ENCODE data around the gene MLLT6.

Gene MLLT6

DNA sequence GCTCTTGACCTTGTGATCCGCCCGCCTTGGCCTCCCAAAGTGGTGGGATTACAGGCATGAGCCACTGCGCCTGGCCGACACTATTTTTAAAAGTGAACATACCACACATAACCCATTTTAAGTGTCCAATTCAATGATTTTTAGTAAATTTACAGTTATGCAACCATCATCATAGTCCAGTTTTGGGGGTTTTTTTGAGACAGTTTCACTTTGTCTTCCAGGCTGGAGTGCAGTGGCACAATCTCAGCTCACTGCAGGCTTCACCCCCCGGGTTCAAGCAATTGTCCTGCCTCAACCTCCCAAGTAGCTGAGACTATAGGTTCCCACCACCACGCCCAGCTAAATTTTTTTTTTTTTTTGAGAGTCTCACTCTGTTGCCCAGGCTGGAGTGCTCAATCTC is 27.3 kb upstream of the MLLT6 start:
- no peak overlapping the region for H4K8ac ChIP-seq (ENCODE audit: low read length)
- H3K36me3 ChIP-seq (ENCODE audit: control insufficient read depth in 1 of 2, insufficient read depth in 2 of 2, low read depth in 1 of 2, low read length in 2 of 2): no peaks in the 10 kb centered on the region
- H3K27me3 ChIP-seq (ENCODE audit: control insufficient read depth in 1 of 2, insufficient read depth in 1 of 2, low read length in 2 of 2): peaks cover 17 to 21% of the 10 kb centered on the region in 2 experiments
- no peak overlapping the region for H2AK5ac ChIP-seq (ENCODE audit: low read length, severe bottlenecking)
- H3K9me3 ChIP-seq (ENCODE audit: control insufficient read depth, low read length): no peaks in the 10 kb centered on the region
- H2BK15ac ChIP-seq (ENCODE audit: low read depth, poor library complexity, severe bottlenecking): no peak overlapping the region
- no peak overlapping the region for H3K14ac ChIP-seq (ENCODE audit: low read length in 2 of 2)
- H3K4me3 ChIP-seq (ENCODE audit: insufficient read depth in 1 of 2, low read depth in 1 of 2, low read length in 2 of 2): no peak overlapping the region
- H3K4me1 ChIP-seq (ENCODE audit: control insufficient read depth, insufficient read depth, low read depth, low read length): peaks cover 18% of the 10 kb centered on the region
- H2BK5ac ChIP-seq (ENCODE audit: low read depth, low read length, poor library complexity, severe bottlenecking): no peak overlapping the region
- no peak for DNase-seq
- no peaks in the 10 kb centered on the region for H3K79me1 ChIP-seq (replicated peaks; ENCODE audit: low read length, poor library complexity, severe bottlenecking)
- no peak overlapping the region for H3K23ac ChIP-seq (ENCODE audit: low read length in 2 of 2)
- H3K27ac ChIP-seq (ENCODE audit: low read length, poor library complexity, severe bottlenecking): no peak overlapping the region
- no peak overlapping the region for H3K9ac ChIP-seq (ENCODE audit: low read length)
- H2AFZ ChIP-seq (ENCODE audit: low read depth, low read length): no peak overlapping the region
- WGBS: 91% methylated on average over 4 of the region's 6 CpGs
- no peak overlapping the region for H2BK120ac ChIP-seq (ENCODE audit: low read depth, low read length)
- H3K4ac ChIP-seq (ENCODE audit: low read depth in 1 of 2, low read length in 2 of 2): no peak overlapping the region
- no peak overlapping the region for H3K4me2 ChIP-seq (ENCODE audit: low read length, poor library complexity, severe bottlenecking)
- no peak overlapping the region for H3K18ac ChIP-seq (ENCODE audit: low read depth in 1 of 2, low read length in 2 of 2)
- H2BK12ac ChIP-seq (ENCODE audit: low read length in 2 of 2): no peak overlapping the region
- no peak overlapping the region for H4K91ac ChIP-seq (ENCODE audit: low read length)

GRCh38 chr17:38681096-38681495 is 24.0 kb upstream of the MLLT6 start:
- Histone ChIP-seq H3K27me3 (ENCODE audit: control insufficient read depth in 1 of 2, insufficient read depth in 1 of 2, low read length in 2 of 2) (peaks cover 0 to 8% of the 10 kb centered on the region in 2 experiments), H3K23ac (ENCODE audit: low read length in 2 of 2) (no peak overlapping the region), H2AK5ac (ENCODE audit: low read length, severe bottlenecking) (no peak overlapping the region), H3K4me1 (ENCODE audit: control insufficient read depth, insufficient read depth, low read depth, low read length) (peaks cover 2% of the 10 kb centered on the region), H2BK12ac (ENCODE audit: low read length in 2 of 2) (no peak overlapping the region), H3K79me1 (replicated peaks; ENCODE audit: low read length, poor library complexity, severe bottlenecking) (no peaks in the 10 kb centered on the region), H3K36me3 (ENCODE audit: control insufficient read depth in 1 of 2, insufficient read depth in 2 of 2, low read depth in 1 of 2, low read length in 2 of 2) (no peaks in the 10 kb centered on the region), H3K14ac (ENCODE audit: low read length in 2 of 2) (no peak overlapping the region), H3K4me2 (ENCODE audit: low read length, poor library complexity, severe bottlenecking) (no peak overlapping the region), H4K91ac (ENCODE audit: low read length) (no peak overlapping the region), H4K8ac (ENCODE audit: low read length) (no peak overlapping the region), H2AFZ (ENCODE audit: low read depth, low read length) (no peak overlapping the region), H3K18ac (ENCODE audit: low read depth in 1 of 2, low read length in 2 of 2) (no peak overlapping the region), H3K9me3 (ENCODE audit: control insufficient read depth, low read length) (no peaks in the 10 kb centered on the region), H2BK5ac (ENCODE audit: low read depth, low read length, poor library complexity, severe bottlenecking) (no peak overlapping the region), H3K27ac (ENCODE audit: low read length, poor library complexity, severe bottlenecking) (no peak overlapping the region), H2BK15ac (ENCODE audit: low read depth, poor library complexity, severe bottlenecking) (no peak overlapping the region), H3K4ac (ENCODE audit: low read depth in 1 of 2, low read length in 2 of 2) (no peak overlapping the region), H3K9ac (ENCODE audit: low read length) (no peak overlapping the region), H3K4me3 (ENCODE audit: insufficient read depth in 1 of 2, low read depth in 1 of 2, low read length in 2 of 2) (no peak overlapping the region), H2BK120ac (ENCODE audit: low read depth, low read length) (no peak overlapping the region)
- WGBS: 85% methylated on average over 2 of the region's 3 CpGs
- no peak for DNase-seq

DNA sequence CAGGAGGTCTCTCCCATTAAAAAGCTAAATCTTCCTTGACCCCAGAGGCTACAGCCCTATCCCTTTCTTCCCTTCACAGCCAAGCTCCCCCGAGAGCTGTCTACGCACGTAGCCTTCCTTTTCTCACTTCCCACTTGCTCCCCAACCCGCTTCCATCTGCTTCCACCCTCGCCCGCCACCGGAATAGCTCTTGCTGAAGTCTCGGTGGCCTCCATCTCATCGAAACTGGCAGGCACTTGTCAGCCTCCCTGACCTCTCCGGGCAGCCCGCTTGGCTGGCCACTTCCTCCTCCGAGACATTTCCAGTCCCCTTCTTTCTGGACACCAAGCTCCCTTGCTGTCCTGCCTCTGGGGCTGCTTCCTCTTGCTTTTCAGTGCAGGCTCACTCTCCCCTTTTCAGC is 19.6 kb upstream of the MLLT6 start:
- H3K18ac ChIP-seq (ENCODE audit: low read depth in 1 of 2, low read length in 2 of 2): no peak overlapping the region
- H3K9me3 ChIP-seq (ENCODE audit: control insufficient read depth, low read length): no peaks in the 10 kb centered on the region
- no peak for DNase-seq
- no peak overlapping the region for H3K27ac ChIP-seq (ENCODE audit: low read length, poor library complexity, severe bottlenecking)
- H4K91ac ChIP-seq (ENCODE audit: low read length): no peak overlapping the region
- H3K4me1 ChIP-seq (ENCODE audit: control insufficient read depth, insufficient read depth, low read depth, low read length): no peaks in the 10 kb centered on the region
- no peak overlapping the region for H2AFZ ChIP-seq (ENCODE audit: low read depth, low read length)
- H3K23ac ChIP-seq (ENCODE audit: low read length in 2 of 2): no peak overlapping the region
- no peak overlapping the region for H3K4ac ChIP-seq (ENCODE audit: low read depth in 1 of 2, low read length in 2 of 2)
- H3K4me3 ChIP-seq (ENCODE audit: insufficient read depth in 1 of 2, low read depth in 1 of 2, low read length in 2 of 2): no peak overlapping the region
- H4K8ac ChIP-seq (ENCODE audit: low read length): no peak overlapping the region
- H3K27me3 ChIP-seq (ENCODE audit: control insufficient read depth in 1 of 2, insufficient read depth in 1 of 2, low read length in 2 of 2): peaks cover 0 to 8% of the 10 kb centered on the region in 2 experiments
- H2BK120ac ChIP-seq (ENCODE audit: low read depth, low read length): no peak overlapping the region
- WGBS: 81% methylated on average over 12 of the region's 12 CpGs
- no peak overlapping the region for H2AK5ac ChIP-seq (ENCODE audit: low read length, severe bottlenecking)
- H3K9ac ChIP-seq (ENCODE audit: low read length): no peak overlapping the region
- no peak overlapping the region for H3K14ac ChIP-seq (ENCODE audit: low read length in 2 of 2)
- H3K4me2 ChIP-seq (ENCODE audit: low read length, poor library complexity, severe bottlenecking): no peak overlapping the region
- H3K79me1 ChIP-seq (replicated peaks; ENCODE audit: low read length, poor library complexity, severe bottlenecking): no peaks in the 10 kb centered on the region
- H2BK12ac ChIP-seq (ENCODE audit: low read length in 2 of 2): no peak overlapping the region
- no peaks in the 10 kb centered on the region for H3K36me3 ChIP-seq (ENCODE audit: control insufficient read depth in 1 of 2, insufficient read depth in 2 of 2, low read depth in 1 of 2, low read length in 2 of 2)
- no peak overlapping the region for H2BK15ac ChIP-seq (ENCODE audit: low read depth, poor library complexity, severe bottlenecking)
- no peak overlapping the region for H2BK5ac ChIP-seq (ENCODE audit: low read depth, low read length, poor library complexity, severe bottlenecking)

DNA sequence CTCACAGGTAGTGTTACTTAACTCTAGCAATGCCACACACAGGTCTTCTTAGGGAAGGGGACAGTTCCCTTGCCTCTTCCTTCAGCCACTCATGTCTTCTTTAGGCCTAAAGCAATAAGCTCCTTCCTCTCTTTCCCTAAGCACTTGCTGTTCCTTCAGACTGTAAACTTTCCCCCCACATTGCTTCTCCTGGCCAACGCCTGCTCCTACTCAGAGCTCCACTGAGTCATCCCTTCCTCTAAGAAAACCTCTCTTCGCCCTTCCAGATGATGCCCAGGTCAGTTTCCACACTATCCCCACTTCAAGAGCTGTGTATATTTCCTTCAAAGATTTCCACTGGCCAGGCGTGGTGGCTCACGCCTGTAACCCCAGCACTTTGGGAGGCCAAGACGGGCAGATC is 17.8 kb upstream of the MLLT6 start:
- Histone ChIP-seq H2AK5ac (ENCODE audit: low read length, severe bottlenecking) (no peak overlapping the region), H3K23ac (ENCODE audit: low read length in 2 of 2) (no peak overlapping the region), H4K91ac (ENCODE audit: low read length) (no peak overlapping the region), H4K8ac (ENCODE audit: low read length) (no peak overlapping the region), H3K4ac (ENCODE audit: low read depth in 1 of 2, low read length in 2 of 2) (no peak overlapping the region), H3K4me3 (ENCODE audit: insufficient read depth in 1 of 2, low read depth in 1 of 2, low read length in 2 of 2) (no peak overlapping the region), H3K4me2 (ENCODE audit: low read length, poor library complexity, severe bottlenecking) (no peak overlapping the region), H3K36me3 (ENCODE audit: control insufficient read depth in 1 of 2, insufficient read depth in 2 of 2, low read depth in 1 of 2, low read length in 2 of 2) (no peaks in the 10 kb centered on the region), H3K27ac (ENCODE audit: low read length, poor library complexity, severe bottlenecking) (no peak overlapping the region), H2BK5ac (ENCODE audit: low read depth, low read length, poor library complexity, severe bottlenecking) (no peak overlapping the region), H3K79me1 (replicated peaks; ENCODE audit: low read length, poor library complexity, severe bottlenecking) (no peaks in the 10 kb centered on the region), H2AFZ (ENCODE audit: low read depth, low read length) (no peak overlapping the region), H3K18ac (ENCODE audit: low read depth in 1 of 2, low read length in 2 of 2) (peak overlapping the region in 1 of 2 experiments; percentile 11), H3K9ac (ENCODE audit: low read length) (no peak overlapping the region), H3K4me1 (ENCODE audit: control insufficient read depth, insufficient read depth, low read depth, low read length) (no peaks in the 10 kb centered on the region), H2BK15ac (ENCODE audit: low read depth, poor library complexity, severe bottlenecking) (no peak overlapping the region), H3K27me3 (ENCODE audit: control insufficient read depth in 1 of 2, insufficient read depth in 1 of 2, low read length in 2 of 2) (peaks cover 0 to 19% of the 10 kb centered on the region in 2 experiments), H3K9me3 (ENCODE audit: control insufficient read depth, low read length) (no peaks in the 10 kb centered on the region), H2BK120ac (ENCODE audit: low read depth, low read length) (no peak overlapping the region), H2BK12ac (ENCODE audit: low read length in 2 of 2) (no peak overlapping the region), H3K14ac (ENCODE audit: low read length in 2 of 2) (no peak overlapping the region)
- 78% methylated on average over 5 of the region's 5 CpGs for WGBS
- peak; percentile 48 for DNase-seq
